MCF 10A (cell line): ENCODE results near the gene C1orf105. TPM values are rescaled to one million over a fixed set of nuclear protein-coding genes. Genes with fewer than 3 reads are reported as not detected.

Experiments used
- BruUV-seq: library from RNA; stranded (reverse); fragments of 400-500 nt; replicated peaks from 2 replicates; lab custom pipeline; 2021; lab: Mats Ljungman, UMichigan
- CTCF ChIA-PET: fragments of 300-600 bp; sonication (Branson Sonifier 250); formaldehyde crosslinking; extraction: SDS; loops from one replicate; lab custom pipeline; 2021; ENCODE audit warnings: antibody characterized with exemption, inconsistent platforms; lab: Yijun Ruan, JAX
- POLR2A ChIA-PET: fragments of 300-600, 350-650 bp; sonication (Branson Sonifier 250); formaldehyde crosslinking; extraction: SDS; loops from one replicate; lab custom pipeline; 2020; ENCODE audit warnings: antibody characterized with exemption, inconsistent platforms; lab: Yijun Ruan, JAX
- DNase-seq: peaks from one replicate; pipeline ENCODE4 v3.0.0-alpha.2; 2018; ENCODE audit not compliant: unreplicated experiment
- H3K27ac Mint-ChIP-seq: one replicate; pipeline ENCODE4 v1.8.0; 2022; ENCODE audit warnings: mild to moderate bottlenecking, low read depth, mixed read lengths; ENCODE audit not compliant: unreplicated experiment
- H3K27me3 Mint-ChIP-seq: one replicate; pipeline ENCODE4 v1.8.0; 2022; ENCODE audit warnings: mixed read lengths; ENCODE audit not compliant: insufficient read depth, unreplicated experiment
- H3K36me3 Mint-ChIP-seq: one replicate; pipeline ENCODE4 v1.8.0; 2022; ENCODE audit warnings: mild to moderate bottlenecking, moderate library complexity, mixed read lengths; ENCODE audit not compliant: insufficient read depth, unreplicated experiment
- H3K4me1 Mint-ChIP-seq: one replicate; pipeline ENCODE4 v1.8.0; 2022; ENCODE audit warnings: mixed read lengths; ENCODE audit not compliant: insufficient read depth, unreplicated experiment
- H3K4me3 Mint-ChIP-seq: one replicate; pipeline ENCODE4 v1.8.0; 2022; ENCODE audit warnings: mild to moderate bottlenecking, moderate library complexity, mixed read lengths; ENCODE audit not compliant: unreplicated experiment
- H3K9me3 Mint-ChIP-seq: one replicate; pipeline ENCODE4 v1.8.0; 2022; ENCODE audit warnings: mixed read lengths; ENCODE audit not compliant: unreplicated experiment
- CTCF ChIP-seq: fragments of 200-600 bp; IDR thresholded peaks from one replicate; pipeline ENCODE4 v1.8.0; 2022; ENCODE audit warnings: antibody characterized with exemption, mild to moderate bottlenecking; ENCODE audit not compliant: unreplicated experiment
- intact Hi-C: fragments of 100-400 bp; cut with micrococcal nuclease; formaldehyde crosslinking; loops from 2 replicates; pipeline ENCODE4 v1.14.1; 2022
- total RNA-seq: library from RNA; stranded (reverse); gene quantifications from 2 replicates; pipeline ENCODE4 v1.2.3, GENCODE V29; 2022

Gene C1orf105
- total RNA-seq, 1 experiment from 2014 or later = not detected

GRCh38 chr1:172480431-172480830, 59.9 kb downstream of the C1orf105 start:
- no peak overlapping the region for H3K4me3 Mint-ChIP-seq

GRCh38 chr1:172482044-172482443, 61.6 kb downstream of the C1orf105 start:
- H3K27ac Mint-ChIP-seq = no peak overlapping the region
- CTCF ChIA-PET = interaction anchor here (0.6 to 1.2 kb wide), 2 partner anchors 28 to 1455 kb away, joined by 3 read pairs; no protein-coding TSS in a partner anchor
- no peak for TF ChIP-seq CTCF
- POLR2A ChIA-PET = interaction anchor here (0.7 to 1.2 kb wide), 2 partner anchors 15 to 39 kb away, joined by 3 to 6 read pairs; no protein-coding TSS in a partner anchor
- peaks cover 32% of the 10 kb centered on the region for H3K27me3 Mint-ChIP-seq
- peaks cover 13% of the 10 kb centered on the region for H3K4me1 Mint-ChIP-seq
- intact Hi-C loops = no loop called here
- H3K9me3 Mint-ChIP-seq = no peaks in the 10 kb centered on the region
- no peaks in the 10 kb centered on the region for H3K36me3 Mint-ChIP-seq
- no TSS peak for BruUV-seq
- no peak overlapping the region for H3K4me3 Mint-ChIP-seq
- DNase-seq = no peak

More at GRCh38 chr1:172480431-172480830, 59.9 kb downstream of the C1orf105 start:
- no peak overlapping the region for H3K27ac Mint-ChIP-seq
- TF ChIP-seq CTCF = no peak
- H3K36me3 Mint-ChIP-seq = no peaks in the 10 kb centered on the region
- intact Hi-C loops = no loop called here
- peaks cover 28% of the 10 kb centered on the region for H3K4me1 Mint-ChIP-seq
- no TSS peak for BruUV-seq
- ChIA-PET CTCF (no interaction called here), POLR2A (no interaction called here)
- H3K9me3 Mint-ChIP-seq = no peaks in the 10 kb centered on the region
- H3K27me3 Mint-ChIP-seq = peaks cover 23% of the 10 kb centered on the region
- DNase-seq = no peak

- no peak for TF ChIP-seq CTCF
- Mint-ChIP-seq H3K9me3 (no peaks in the 10 kb centered on the region), H3K36me3 (no peaks in the 10 kb centered on the region), H3K4me3 (no peak overlapping the region), H3K27me3 (peaks cover 38% of the 10 kb centered on the region), H3K4me1 (peaks cover 2% of the 10 kb centered on the region), H3K27ac (no peak overlapping the region)
- intact Hi-C loops = no loop called here
- no peak for DNase-seq
- BruUV-seq = no TSS peak
- POLR2A ChIA-PET = interaction anchor here (1.0 kb wide), 1 partner anchor 14 kb away, joined by 5 read pairs; no protein-coding TSS in a partner anchor
- CTCF ChIA-PET = no interaction called here
Measured at GRCh38 chr1:172483448-172483847, 63.0 kb downstream of the C1orf105 start.

GRCh38 chr1:172484252-172484651, 63.8 kb downstream of the C1orf105 start:
- POLR2A ChIA-PET = interaction anchor here (0.6 to 0.7 kb wide), 2 partner anchors 49 to 101 kb away, joined by 3 read pairs; partner anchors contain the start of gene SUCO
- DNase-seq = no peak

More at GRCh38 chr1:172484252-172484651, 63.8 kb downstream of the C1orf105 start:
- no peaks in the 10 kb centered on the region for H3K4me1 Mint-ChIP-seq
- intact Hi-C loops = no loop called here
- no peak for TF ChIP-seq CTCF
- CTCF ChIA-PET = no interaction called here
- no TSS peak for BruUV-seq
- no peak overlapping the region for H3K27ac Mint-ChIP-seq
- H3K4me3 Mint-ChIP-seq = no peak overlapping the region
- peaks cover 46% of the 10 kb centered on the region for H3K27me3 Mint-ChIP-seq
- H3K9me3 Mint-ChIP-seq = no peaks in the 10 kb centered on the region
- no peaks in the 10 kb centered on the region for H3K36me3 Mint-ChIP-seq
